ENCODE data around the gene MID2.

The MID2 gene

DNA sequence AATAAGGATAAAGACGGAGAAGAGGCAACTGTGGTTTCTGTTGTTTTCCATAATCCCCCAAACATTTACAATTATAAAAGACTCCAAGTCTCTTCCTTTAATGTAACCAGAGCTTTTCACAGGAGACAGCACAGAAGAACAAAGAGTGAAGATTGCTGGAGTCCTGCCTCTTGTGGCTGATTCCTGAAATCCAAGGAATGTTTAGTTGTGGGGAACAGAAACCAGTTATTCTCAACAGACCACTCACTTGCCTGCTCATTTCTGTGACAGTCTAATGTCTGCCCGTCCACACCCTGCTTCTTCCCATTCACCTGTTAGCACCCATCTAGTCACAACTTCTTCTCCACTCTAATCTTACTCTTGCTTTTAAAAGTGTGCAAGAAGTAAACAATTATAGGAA lies 144.4 kb downstream of the MID2 start:
- no peak for DNase-seq

DNA sequence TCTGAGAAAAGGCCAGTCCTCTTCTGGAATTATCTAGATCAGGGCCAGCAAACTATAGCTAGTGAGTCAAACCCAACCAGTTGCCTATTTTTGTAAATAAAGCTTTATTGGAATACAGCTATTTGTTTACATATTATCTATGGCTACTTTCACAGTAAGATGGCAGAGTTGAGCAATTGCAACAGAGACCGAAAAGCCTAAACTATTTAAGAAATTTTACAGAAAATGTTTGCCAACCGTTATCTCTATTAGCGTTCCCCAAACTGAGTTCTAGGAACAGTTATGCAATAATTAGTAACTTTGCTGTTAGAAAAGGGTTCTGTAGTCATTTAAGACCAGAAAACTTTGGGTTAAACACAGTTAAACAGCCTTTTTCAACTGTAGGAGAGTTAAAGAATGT lies 146.0 kb downstream of the MID2 start:
- DNase-seq = no peak

Measured in fibroblast of skin of abdomen (primary cell).